Muscle layer of colon (tissue), 2 donors: Measurements from ENCODE around the gene DTX3.

Experiments used
- H3K27ac ChIP-seq: one replicate; pipeline ENCODE4 v1.7.0; 2013; ENCODE audit warnings: low read depth, mild to moderate bottlenecking, low read length, moderate library complexity
- H3K27me3 ChIP-seq, 2 donors: one replicate each; pipeline ENCODE4 v1.7.0; 2013; ENCODE audit warnings: low read length in 2 of 2, mild to moderate bottlenecking in 2 of 2; ENCODE audit not compliant: insufficient read depth in 2 of 2, control insufficient read depth in 1 of 2
- H3K36me3 ChIP-seq: one replicate; pipeline ENCODE4 v1.7.0; 2013; ENCODE audit warnings: mild to moderate bottlenecking, low read length; ENCODE audit not compliant: insufficient read depth
- H3K4me1 ChIP-seq: one replicate; pipeline ENCODE4 v1.7.0; 2013; ENCODE audit warnings: mild to moderate bottlenecking, low read length; ENCODE audit not compliant: insufficient read depth
- H3K4me3 ChIP-seq, 2 donors: one replicate each; pipeline ENCODE4 v1.7.0; 2013; ENCODE audit warnings: low read length in 2 of 2, low read depth in 1 of 2, mild to moderate bottlenecking in 1 of 2, moderate library complexity in 1 of 2
- H3K9ac ChIP-seq: one replicate; pipeline ENCODE4 v1.7.0; 2013; ENCODE audit warnings: low read length
- H3K9me3 ChIP-seq: one replicate; pipeline ENCODE4 v1.7.0; 2013; ENCODE audit warnings: mild to moderate bottlenecking, low read length
- donor health status: abdominal sarcoma.
- donor health status: Adenocarcinoma of cecum.

DTX3 gene

GRCh38 chr12:57609781-57610553 lies 5.3 kb downstream of the DTX3 start:
- Histone ChIP-seq H3K4me1 (peaks cover 48% of the 10 kb centered on the region), H3K36me3 (peaks cover 41% of the 10 kb centered on the region), H3K27me3 (no peaks in the 10 kb centered on the region), H3K27ac (peak overlapping the region; percentile 98), H3K4me3 (peak overlapping the region; percentile 59 to 66), H3K9me3 (no peaks in the 10 kb centered on the region), H3K9ac (peak overlapping the region; percentile 82)

GRCh38 chr12:57610554-57611107 lies 6.0 kb downstream of the DTX3 start:
- Histone ChIP-seq H3K4me3 (peak overlapping the region; percentile 66 to 92), H3K27me3 (no peaks in the 10 kb centered on the region), H3K36me3 (peaks cover 47% of the 10 kb centered on the region), H3K9ac (peak overlapping the region; percentile 82), H3K27ac (peak overlapping the region; percentile 98), H3K4me1 (peaks cover 48% of the 10 kb centered on the region), H3K9me3 (no peaks in the 10 kb centered on the region)

GRCh38 chr12:57611108-57611826 lies 6.6 kb downstream of the DTX3 start, which contains the start of gene ARHGEF25:
Gene ARHGEF25, plus strand, starts transcription at chr12:57611435. Its CDS starts 460 bp downstream, at chr12:57611895.
- Histone ChIP-seq H3K9me3 (no peaks in the 10 kb centered on the region), H3K4me3 (peak within 1 kb of the TSS; percentile 66 to 92), H3K27ac (peak within 1 kb of the TSS; percentile 98), H3K36me3 (peaks cover 54% of the 10 kb centered on the region), H3K9ac (peak within 1 kb of the TSS; percentile 82), H3K4me1 (peaks cover 45% of the 10 kb centered on the region), H3K27me3 (no peaks in the 10 kb centered on the region)

- H3K9ac ChIP-seq = peak overlapping the region; percentile 82
- peak overlapping the region; percentile 66 to 92 for H3K4me3 ChIP-seq
- H3K4me1 ChIP-seq = peaks cover 47% of the 10 kb centered on the region
- no peaks in the 10 kb centered on the region for H3K27me3 ChIP-seq
- peaks cover 59% of the 10 kb centered on the region for H3K36me3 ChIP-seq
- peak overlapping the region; percentile 98 for H3K27ac ChIP-seq
- no peaks in the 10 kb centered on the region for H3K9me3 ChIP-seq
These were observed 7.4 kb downstream of the DTX3 start for GRCh38 chr12:57611827-57612710.

GRCh38 chr12:57612711-57613426 lies 8.2 kb downstream of the DTX3 start:
- Histone ChIP-seq H3K9me3 (no peaks in the 10 kb centered on the region), H3K36me3 (peaks cover 57% of the 10 kb centered on the region), H3K27ac (peak overlapping the region; percentile 98), H3K4me3 (peak overlapping the region in 1 of 2 donors; percentile 27), H3K9ac (peak overlapping the region; percentile 82), H3K27me3 (no peaks in the 10 kb centered on the region), H3K4me1 (peaks cover 47% of the 10 kb centered on the region)

- Histone ChIP-seq H3K36me3 (peaks cover 51% of the 10 kb centered on the region), H3K27ac (peak overlapping the region; percentile 38), H3K4me3 (peak overlapping the region in 1 of 2 donors; percentile 29), H3K27me3 (no peaks in the 10 kb centered on the region), H3K4me1 (peaks cover 47% of the 10 kb centered on the region), H3K9me3 (no peaks in the 10 kb centered on the region), H3K9ac (no peak overlapping the region)
These were observed 8.9 kb downstream of the DTX3 start for GRCh38 chr12:57613427-57614109.

- Histone ChIP-seq H3K27ac (peak overlapping the region; percentile 38), H3K27me3 (no peaks in the 10 kb centered on the region), H3K36me3 (peaks cover 43% of the 10 kb centered on the region), H3K9me3 (no peaks in the 10 kb centered on the region), H3K4me3 (peak overlapping the region in 1 of 2 donors; percentile 29), H3K4me1 (peaks cover 42% of the 10 kb centered on the region), H3K9ac (no peak overlapping the region)
These were observed 9.7 kb downstream of the DTX3 start for GRCh38 chr12:57614178-57614947.

- Histone ChIP-seq H3K4me1 (peaks cover 39% of the 10 kb centered on the region), H3K27ac (no peak overlapping the region), H3K27me3 (no peaks in the 10 kb centered on the region), H3K36me3 (peaks cover 43% of the 10 kb centered on the region), H3K9ac (no peak overlapping the region), H3K9me3 (no peaks in the 10 kb centered on the region), H3K4me3 (no peak overlapping the region)
These were observed 10.4 kb downstream of the DTX3 start for GRCh38 chr12:57614948-57615500.

- H3K27me3 ChIP-seq = peaks cover 0 to 5% of the 10 kb centered on the region in 2 donors
These were observed 11.0 kb downstream of the DTX3 start for GRCh38 chr12:57615637-57616036.

More at GRCh38 chr12:57615637-57616036, 11.0 kb downstream of the DTX3 start:
- no peak overlapping the region for H3K4me3 ChIP-seq
- peaks cover 43% of the 10 kb centered on the region for H3K36me3 ChIP-seq
- H3K27ac ChIP-seq = no peak overlapping the region
- no peak overlapping the region for H3K9ac ChIP-seq
- H3K4me1 ChIP-seq = peaks cover 39% of the 10 kb centered on the region
- H3K9me3 ChIP-seq = no peaks in the 10 kb centered on the region
